GM12891 (cell line): ENCODE results near the gene PIP4K2A.

Experiments
- POLR2A ChIP-seq: IDR thresholded peaks from 2 replicates; pipeline ENCODE4 v1.6.1; 2011; ENCODE audit warnings: low read depth, low read length, control low read depth
- POLR2AphosphoS5 ChIP-seq: IDR thresholded peaks from 2 replicates; pipeline ENCODE4 v1.6.1; 2011; ENCODE audit warnings: low read depth, low read length, control low read depth
- SPI1 ChIP-seq: IDR thresholded peaks from 2 replicates; pipeline ENCODE4 v1.6.1; 2011; ENCODE audit warnings: low read depth, low read length, control low read depth
- TAF1 ChIP-seq: IDR thresholded peaks from 2 replicates; pipeline ENCODE4 v1.6.1; 2011; ENCODE audit warnings: low read depth, low read length, control low read depth

- TF ChIP-seq POLR2A (no peak), POLR2AphosphoS5 (no peak), TAF1 (no peak), SPI1 (no peak)
Measured at GRCh38 chr10:22557321-22557720, 157.1 kb downstream of the PIP4K2A start.
